Colonic mucosa (tissue), 4 donors: ENCODE measurements around the gene GAD1. TPM values are rescaled to one million over a fixed set of nuclear protein-coding genes. Genes with fewer than 3 reads are reported as not detected.

Source experiments
- DNase-seq: peaks from one replicate; pipeline ENCODE4 v3.0.0-alpha.2; 2020
- H3K27ac ChIP-seq: fragments of 200-600 bp; one replicate; pipeline ENCODE4 v1.8.0; 2021
- H3K27me3 ChIP-seq: fragments of 200-600 bp; one replicate; pipeline ENCODE4 v1.8.0; 2021
- H3K36me3 ChIP-seq: fragments of 200-600 bp; one replicate; pipeline ENCODE4 v1.8.0; 2021
- H3K4me1 ChIP-seq: fragments of 200-600 bp; one replicate; pipeline ENCODE4 v1.8.0; 2021; ENCODE audit warnings: mild to moderate bottlenecking
- H3K4me3 ChIP-seq: fragments of 200-600 bp; one replicate; pipeline ENCODE4 v1.8.0; 2021
- H3K9ac ChIP-seq, 2 donors: one replicate each; pipeline ENCODE4 v1.7.0; 2013; ENCODE audit warnings: control low read depth in 2 of 2, low read depth in 2 of 2, low read length in 2 of 2
- H3K9me3 ChIP-seq: fragments of 200-600 bp; one replicate; pipeline ENCODE4 v1.8.0; 2021
- CTCF ChIP-seq: fragments of 200-600 bp; IDR thresholded peaks from one replicate; pipeline ENCODE4 v1.8.0; 2022; ENCODE audit warnings: antibody characterized with exemption, mild to moderate bottlenecking
- intact Hi-C: fragments of 100-400 bp; cut with DNase I; formaldehyde crosslinking; loops from one replicate; pipeline ENCODE4 v1.14.1; 2022
- total RNA-seq, 2 donors: library from RNA; stranded (reverse); fragmentation: NEBNext Ultra II Directional in 1 of 2; extraction: Animal tissue kit (Norgen Biotek cat#: 25700) in 1 of 2; gene quantifications; one replicate each; pipeline ENCODE4 v1.2.1, GENCODE V29; 2021
- donor health status: healthy.
- donor health status: DM: no; HTN: no; CAD: no.
- donor health status: DM: no; HTN: no; CAD: no.

The GAD1 gene
- total RNA-seq, 2 donors from 2014 or later, result 0.10 TPM; not detected in 1

- Histone ChIP-seq H3K4me1 (no peaks in the 10 kb centered on the region), H3K27ac (no peak overlapping the region), H3K27me3 (no peaks in the 10 kb centered on the region), H3K9ac (no peak overlapping the region), H3K36me3 (no peaks in the 10 kb centered on the region), H3K4me3 (no peak overlapping the region), H3K9me3 (no peaks in the 10 kb centered on the region)
- no peak for TF ChIP-seq CTCF
- intact Hi-C loops, result no loop called here
- no peak for DNase-seq
Measured at GRCh38 chr2:170896622-170897021, 79.9 kb downstream of the GAD1 start.

- no peak overlapping the region for H3K4me3 ChIP-seq
- no peak for TF ChIP-seq CTCF
- H3K4me1 ChIP-seq, result no peaks in the 10 kb centered on the region
- DNase-seq, result no peak
- intact Hi-C loops, result no loop called here
- H3K27ac ChIP-seq, result no peak overlapping the region
- no peaks in the 10 kb centered on the region for H3K9me3 ChIP-seq
- no peaks in the 10 kb centered on the region for H3K27me3 ChIP-seq
- no peak overlapping the region for H3K9ac ChIP-seq
- H3K36me3 ChIP-seq, result no peaks in the 10 kb centered on the region
Measured at GRCh38 chr2:170897108-170897507, 80.4 kb downstream of the GAD1 start.

- no peak overlapping the region for H3K27ac ChIP-seq
- H3K4me1 ChIP-seq, result no peaks in the 10 kb centered on the region
- H3K27me3 ChIP-seq, result no peaks in the 10 kb centered on the region
- intact Hi-C loops, result no loop called here
- no peak for TF ChIP-seq CTCF
- H3K36me3 ChIP-seq, result no peaks in the 10 kb centered on the region
- H3K4me3 ChIP-seq, result no peak overlapping the region
- H3K9ac ChIP-seq, result no peak overlapping the region
- no peak for DNase-seq
- no peaks in the 10 kb centered on the region for H3K9me3 ChIP-seq
Measured at GRCh38 chr2:170905864-170906263, 89.2 kb downstream of the GAD1 start.

Other genes starting within 250 kb of the GAD1 start
- 1 to 10 TPM; 1.2 to 3.5 TPM for gene SP5, start 101.5 kb upstream of the GAD1 start, total RNA-seq
- not detected for gene ERICH2, start 46.5 kb upstream of the GAD1 start, total RNA-seq
- gene GORASP2, start 112.4 kb downstream of the GAD1 start, total RNA-seq, result 10 to 100 TPM; 78.4 to 79.8 TPM